WTC11 (cell line): ENCODE results near the gene C20orf204. TPM values are rescaled to one million over a fixed set of nuclear protein-coding genes. Genes with fewer than 3 reads are reported as not detected.
A peak's percentile ranks its signal among the peaks of the same experiment; 100 is the strongest.

Experiments
- ATAC-seq: fragments of 200-7000 bp; cut with Tn5 transposase; 2 replicates; pipeline ENCODE4 v1.10.0; 2021; ENCODE audit warnings: mild to moderate bottlenecking, moderate library complexity
- CTCF ChIA-PET: fragments of 300-600 bp; sonication (Branson Sonifier 250); formaldehyde crosslinking; loops from one replicate; lab custom pipeline; 2021; ENCODE audit warnings: antibody characterized with exemption; lab: Charles Lee
- POLR2A ChIA-PET: fragments of 350-600 bp; sonication (Branson Sonifier 250); formaldehyde crosslinking; loops from one replicate; lab custom pipeline; 2021; ENCODE audit warnings: antibody characterized with exemption; lab: Charles Lee
- DNase-seq: peaks from one replicate; pipeline ENCODE4 v3.0.0; 2021; ENCODE audit warnings: low spot score
- H3K27ac Mint-ChIP-seq: 2 replicates; pipeline ENCODE4 v1.8.0; 2021; ENCODE audit warnings: mixed read lengths
- H3K27me3 Mint-ChIP-seq: 2 replicates; pipeline ENCODE4 v1.8.0; 2021; ENCODE audit warnings: low read depth, mild to moderate bottlenecking, moderate library complexity, mixed read lengths
- H3K36me3 Mint-ChIP-seq: 2 replicates; pipeline ENCODE4 v1.8.0; 2021; ENCODE audit warnings: mixed read lengths
- H3K4me1 Mint-ChIP-seq: 2 replicates; pipeline ENCODE4 v1.8.0; 2022; ENCODE audit warnings: mixed read lengths
- H3K4me3 Mint-ChIP-seq: 2 replicates; pipeline ENCODE4 v1.8.0; 2021; ENCODE audit warnings: mild to moderate bottlenecking, moderate library complexity, mixed read lengths
- H3K9me3 Mint-ChIP-seq: 2 replicates; pipeline ENCODE4 v1.8.0; 2021; ENCODE audit warnings: mixed read lengths
- AFF4 ChIP-seq: sonication (generic); formaldehyde crosslinking; IDR thresholded peaks from 2 replicates; pipeline ENCODE4 v1.8.1; 2023; ENCODE audit warnings: mild to moderate bottlenecking, missing genetic modification reagents, borderline replicate concordance
- ATF2 ChIP-seq: sonication (generic); formaldehyde crosslinking; IDR thresholded peaks from 2 replicates; pipeline ENCODE4 v1.8.1; 2022; ENCODE audit warnings: low read depth, missing genetic modification reagents, borderline replicate concordance
- E2F4 ChIP-seq: sonication (generic); formaldehyde crosslinking; IDR thresholded peaks from 2 replicates; pipeline ENCODE4 v1.8.1; 2022; ENCODE audit warnings: low read depth, mild to moderate bottlenecking, moderate library complexity, missing genetic modification reagents, borderline replicate concordance
- E2F5 ChIP-seq: sonication (generic); formaldehyde crosslinking; IDR thresholded peaks from 2 replicates; pipeline ENCODE4 v1.8.1; 2022; ENCODE audit warnings: mild to moderate bottlenecking, moderate library complexity, missing genetic modification reagents
- ELF4 ChIP-seq: sonication (generic); formaldehyde crosslinking; IDR thresholded peaks from 2 replicates; pipeline ENCODE4 v1.8.1; 2022; ENCODE audit warnings: low read depth, mild to moderate bottlenecking, moderate library complexity, missing genetic modification reagents
- ERG ChIP-seq: fragments of 250-450 bp; sonication (Bioruptor Pico); IDR thresholded peaks from 2 replicates; pipeline ENCODE4 v1.8.0; 2021; ENCODE audit warnings: mild to moderate bottlenecking
- FOXP1 ChIP-seq: sonication (generic); formaldehyde crosslinking; IDR thresholded peaks from 2 replicates; pipeline ENCODE4 v1.8.0; 2022; ENCODE audit warnings: missing genetic modification reagents, mild to moderate bottlenecking, moderate library complexity, borderline replicate concordance
- GABPB1 ChIP-seq: sonication (generic); formaldehyde crosslinking; IDR thresholded peaks from 2 replicates; pipeline ENCODE4 v1.8.1; 2023; ENCODE audit warnings: mild to moderate bottlenecking, missing genetic modification reagents
- HMGA2 ChIP-seq: fragments of 250-450 bp; sonication (Bioruptor Pico); IDR thresholded peaks from 2 replicates; pipeline ENCODE4 v1.4.0; 2021; ENCODE audit warnings: mild to moderate bottlenecking, moderate library complexity
- JUN ChIP-seq: sonication (generic); formaldehyde crosslinking; IDR thresholded peaks from 2 replicates; pipeline ENCODE4 v1.8.0; 2023; ENCODE audit warnings: mild to moderate bottlenecking, missing genetic modification reagents
- MXD4 ChIP-seq: fragments of 250-450 bp; sonication (Bioruptor Pico); IDR thresholded peaks from 2 replicates; pipeline ENCODE4 v1.8.0; 2021; ENCODE audit warnings: mild to moderate bottlenecking, moderate library complexity, borderline replicate concordance
- NFE2L1 ChIP-seq: sonication (generic); formaldehyde crosslinking; IDR thresholded peaks from 2 replicates; pipeline ENCODE4 v1.8.1; 2023; ENCODE audit warnings: missing genetic modification reagents
- NFYB ChIP-seq: sonication (generic); formaldehyde crosslinking; conservative IDR thresholded peaks from 2 replicates; pipeline ENCODE4 v1.8.0; 2022; ENCODE audit warnings: low read depth, missing genetic modification reagents
- SMAD3 ChIP-seq: sonication (generic); formaldehyde crosslinking; IDR thresholded peaks from 2 replicates; pipeline ENCODE4 v1.8.0; 2022; ENCODE audit warnings: missing genetic modification reagents, mild to moderate bottlenecking, borderline replicate concordance
- SOX15 ChIP-seq: fragments of 250-450 bp; sonication (Bioruptor Pico); IDR thresholded peaks from 2 replicates; pipeline ENCODE4 v1.9.0; 2021; ENCODE audit warnings: mild to moderate bottlenecking
- USF2 ChIP-seq: sonication (generic); formaldehyde crosslinking; IDR thresholded peaks from 2 replicates; pipeline ENCODE4 v1.8.1; 2023; ENCODE audit warnings: mild to moderate bottlenecking, missing genetic modification reagents, moderate library complexity
- ZNF532 ChIP-seq: fragments of 250-450 bp; sonication (Bioruptor Pico); IDR thresholded peaks from 2 replicates; pipeline ENCODE4 v1.9.0; 2021; ENCODE audit warnings: mild to moderate bottlenecking, borderline replicate concordance
- total RNA-seq: library from RNA; stranded (reverse); gene quantifications from 3 replicates; pipeline ENCODE4 v1.2.3, GENCODE V29; 2021

The C20orf204 gene
- total RNA-seq, 1 experiment from 2014 or later: 2.1 TPM

- ATAC-seq (no peak), DNase-seq (no peak)
- Mint-ChIP-seq H3K9me3 (no peaks in the 10 kb centered on the region), H3K36me3 (no peaks in the 10 kb centered on the region), H3K4me1 (peaks cover 34% of the 10 kb centered on the region), H3K4me3 (no peak overlapping the region; the same call in 1 of the 2 replicates), H3K27me3 (peaks cover 59% of the 10 kb centered on the region), H3K27ac (no peak overlapping the region)
- no peak for TF ChIP-seq ELF4 (CRISPR knock-in tag)
- no peak for TF ChIP-seq AFF4 (CRISPR knock-in tag)
- TF ChIP-seq E2F4: no peak
- peak; percentile 5; the same call in 1 of the 2 replicates for TF ChIP-seq GABPB1 (CRISPR knock-in tag)
- TF ChIP-seq SOX15 (CRISPR knock-in tag): no peak
- ChIA-PET CTCF (interaction anchor here (1.0 to 6.1 kb wide), 17 partner anchors 10 to 91 kb away, joined by 3 to 53 read pairs (median 8); partner anchors contain the start of genes LKAAEAR1, OPRL1, PRPF6 and RGS19), POLR2A (no interaction called here)
Observed at GRCh38 chr20:64040231-64041039, 4.5 kb downstream of the C20orf204 start.

GRCh38 chr20:64041040-64041780, 5.2 kb downstream of the C20orf204 start:
- no peaks in the 10 kb centered on the region for H3K36me3 Mint-ChIP-seq
- peak overlapping the region; percentile 62 for H3K4me3 Mint-ChIP-seq
- peaks cover 36% of the 10 kb centered on the region for H3K4me1 Mint-ChIP-seq
- no peak overlapping the region for H3K27ac Mint-ChIP-seq
- DNase-seq: no peak
- ChIA-PET CTCF (interaction anchor here (1.1 to 6.1 kb wide), 6 partner anchors 12 to 79 kb away, joined by 3 to 53 read pairs (median 28); partner anchors contain the start of genes PRPF6, SAMD10 and TCEA2), POLR2A (no interaction called here)
- no peaks in the 10 kb centered on the region for H3K9me3 Mint-ChIP-seq
- H3K27me3 Mint-ChIP-seq: peaks cover 66% of the 10 kb centered on the region
- ATAC-seq: no peak
- TF ChIP-seq MXD4 (CRISPR knock-in tag) (no peak), NFE2L1 (no peak), ERG (no peak), USF2 (CRISPR knock-in tag) (no peak), ZNF532 (CRISPR knock-in tag) (no peak), HMGA2 (CRISPR knock-in tag) (no peak), ATF2 (CRISPR knock-in tag) (no peak), SOX15 (CRISPR knock-in tag) (no peak), FOXP1 (CRISPR knock-in tag) (no peak; the same call in 1 of the 2 replicates), NFYB (no peak), JUN (no peak), E2F5 (CRISPR knock-in tag) (no peak), SMAD3 (CRISPR knock-in tag) (no peak)
